ENCODE data around the gene DIP2C.

Gene DIP2C

DNA sequence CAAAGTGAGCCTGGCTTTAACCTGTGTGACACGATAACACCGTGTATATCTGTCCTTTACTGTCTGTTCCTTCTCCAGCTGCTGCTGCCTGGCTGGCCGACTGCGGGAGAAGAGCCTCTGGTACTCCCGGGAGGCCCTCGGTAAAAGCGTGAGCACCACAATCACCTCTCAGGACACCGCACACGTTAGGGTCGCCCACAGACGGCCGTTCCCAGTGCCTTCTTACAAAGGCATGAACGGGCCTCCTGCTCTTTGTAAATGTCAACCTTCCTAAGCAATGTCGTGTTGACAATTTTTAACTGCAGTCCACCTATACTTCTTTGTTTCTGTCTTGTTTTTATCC lies 177.6 kb downstream of the DIP2C start:
- no peak overlapping the region for H3K27ac Mint-ChIP-seq
- H3K4me1 Mint-ChIP-seq, result peaks cover 8 to 15% of the 10 kb centered on the region in 2 donors
- H3K36me3 Mint-ChIP-seq, result no peaks in the 10 kb centered on the region
- no peak for ATAC-seq (replicated peaks)
- H3K9me3 Mint-ChIP-seq, result no peaks in the 10 kb centered on the region
- no peak overlapping the region for H3K4me3 Mint-ChIP-seq
- peaks cover 27 to 41% of the 10 kb centered on the region in 2 donors for H3K27me3 Mint-ChIP-seq
- DNase-seq, result no peak

- H3K9me3 Mint-ChIP-seq, result no peaks in the 10 kb centered on the region
- peaks cover 27 to 41% of the 10 kb centered on the region in 2 donors for H3K27me3 Mint-ChIP-seq
- peaks cover 8 to 15% of the 10 kb centered on the region in 2 donors for H3K4me1 Mint-ChIP-seq
- H3K27ac Mint-ChIP-seq, result no peak overlapping the region
- peak; percentile 68 for DNase-seq
- H3K4me3 Mint-ChIP-seq, result no peak overlapping the region
- H3K36me3 Mint-ChIP-seq, result no peaks in the 10 kb centered on the region
- ATAC-seq (replicated peaks), result peak; percentile 92 to 97
Observed at GRCh38 chr10:511101-511848, 178.2 kb downstream of the DIP2C start.

GRCh38 chr10:510415-510881 lies 179.0 kb downstream of the DIP2C start:
- no peaks in the 10 kb centered on the region for H3K36me3 Mint-ChIP-seq
- peaks cover 14 to 20% of the 10 kb centered on the region in 2 donors for H3K4me1 Mint-ChIP-seq
- no peak overlapping the region for H3K4me3 Mint-ChIP-seq
- DNase-seq (no peak), ATAC-seq (replicated peaks) (no peak)
- H3K9me3 Mint-ChIP-seq, result no peaks in the 10 kb centered on the region
- H3K27me3 Mint-ChIP-seq, result peaks cover 27 to 41% of the 10 kb centered on the region in 2 donors
- H3K27ac Mint-ChIP-seq, result peak overlapping the region; percentile 25

DNA sequence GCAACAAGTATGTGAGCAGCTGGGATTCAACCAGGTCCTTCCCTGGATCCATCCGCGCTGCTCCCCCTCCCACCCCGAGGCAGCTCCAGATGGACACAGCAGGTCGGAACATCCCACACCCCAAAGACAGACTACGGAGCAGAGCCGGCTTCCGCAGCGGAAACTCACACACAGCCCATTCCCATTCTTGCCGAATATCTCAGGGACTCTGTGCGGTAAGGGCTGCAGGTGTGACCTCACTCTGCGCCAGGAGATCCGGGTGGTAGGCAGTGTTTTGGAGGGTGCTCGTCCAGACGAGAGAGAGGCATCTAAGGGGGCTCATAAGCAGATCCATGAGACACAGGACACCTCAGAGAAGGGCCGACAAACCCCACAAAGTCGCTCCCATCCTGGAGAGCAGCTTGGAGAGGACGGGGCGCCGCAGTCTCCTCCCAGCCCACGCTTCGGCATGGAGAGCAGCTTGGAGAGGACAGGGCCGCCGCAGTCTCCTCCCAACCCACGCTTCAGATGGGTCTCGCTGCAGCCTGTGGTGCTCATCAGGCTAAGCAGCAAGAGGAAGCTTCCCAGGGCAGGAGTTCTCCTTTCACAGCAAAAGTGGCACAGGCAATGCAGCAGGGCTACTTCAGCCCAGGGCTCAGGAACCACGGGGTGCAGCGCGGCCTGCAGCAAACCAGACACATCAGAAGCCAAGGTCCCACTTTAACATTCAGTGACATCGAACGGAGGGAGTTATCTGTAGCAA lies 179.9 kb downstream of the DIP2C start:
- Mint-ChIP-seq H3K27ac (no peak overlapping the region), H3K4me1 (peaks cover 17 to 24% of the 10 kb centered on the region in 2 donors), H3K36me3 (no peaks in the 10 kb centered on the region), H3K27me3 (peaks cover 27 to 39% of the 10 kb centered on the region in 2 donors), H3K9me3 (no peaks in the 10 kb centered on the region), H3K4me3 (no peak overlapping the region)
- ATAC-seq (replicated peaks), result no peak
- no peak for DNase-seq

GRCh38 chr10:508726-509125 lies 180.7 kb downstream of the DIP2C start:
- ATAC-seq (replicated peaks), result no peak
- no peak overlapping the region for H3K27ac Mint-ChIP-seq
- no peaks in the 10 kb centered on the region for H3K36me3 Mint-ChIP-seq
- no peak overlapping the region for H3K4me3 Mint-ChIP-seq
- H3K4me1 Mint-ChIP-seq, result peaks cover 17 to 24% of the 10 kb centered on the region in 2 donors
- H3K9me3 Mint-ChIP-seq, result no peaks in the 10 kb centered on the region
- peaks cover 27 to 32% of the 10 kb centered on the region in 2 donors for H3K27me3 Mint-ChIP-seq
- DNase-seq, result no peak

- Mint-ChIP-seq H3K4me1 (peaks cover 13 to 17% of the 10 kb centered on the region in 2 donors), H3K9me3 (no peaks in the 10 kb centered on the region), H3K27ac (no peak overlapping the region), H3K36me3 (no peaks in the 10 kb centered on the region), H3K27me3 (peaks cover 25 to 33% of the 10 kb centered on the region in 2 donors), H3K4me3 (no peak overlapping the region)
- ATAC-seq (replicated peaks) (no peak), DNase-seq (no peak)
Observed at GRCh38 chr10:507908-508444, 181.5 kb downstream of the DIP2C start.

DNA sequence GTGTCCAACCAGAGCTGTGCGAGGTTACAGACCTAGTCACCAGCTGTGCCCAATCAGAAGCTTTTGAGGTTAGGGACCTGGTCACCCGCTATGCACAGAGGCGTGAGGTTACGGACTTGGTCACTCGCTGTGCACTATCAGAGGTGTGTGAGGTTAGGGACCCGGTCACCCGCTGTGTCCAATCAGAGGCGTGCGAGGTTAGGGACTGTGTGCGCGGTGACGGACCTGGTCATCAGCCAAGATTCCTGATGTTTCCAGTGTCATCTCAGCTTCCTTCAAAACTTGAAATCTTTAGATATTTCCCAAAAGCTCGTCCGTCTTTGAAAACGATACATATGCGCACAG lies 182.1 kb downstream of the DIP2C start:
- Mint-ChIP-seq H3K36me3 (no peaks in the 10 kb centered on the region), H3K9me3 (no peaks in the 10 kb centered on the region), H3K27me3 (peaks cover 32 to 40% of the 10 kb centered on the region in 2 donors), H3K4me1 (peaks cover 13 to 17% of the 10 kb centered on the region in 2 donors), H3K27ac (no peak overlapping the region), H3K4me3 (no peak overlapping the region)
- ATAC-seq (replicated peaks) (no peak), DNase-seq (no peak)

- no peak overlapping the region for H3K27ac Mint-ChIP-seq
- H3K27me3 Mint-ChIP-seq, result peaks cover 32 to 40% of the 10 kb centered on the region in 2 donors
- no peaks in the 10 kb centered on the region for H3K36me3 Mint-ChIP-seq
Observed at GRCh38 chr10:506451-507354, 182.8 kb downstream of the DIP2C start.

DNA sequence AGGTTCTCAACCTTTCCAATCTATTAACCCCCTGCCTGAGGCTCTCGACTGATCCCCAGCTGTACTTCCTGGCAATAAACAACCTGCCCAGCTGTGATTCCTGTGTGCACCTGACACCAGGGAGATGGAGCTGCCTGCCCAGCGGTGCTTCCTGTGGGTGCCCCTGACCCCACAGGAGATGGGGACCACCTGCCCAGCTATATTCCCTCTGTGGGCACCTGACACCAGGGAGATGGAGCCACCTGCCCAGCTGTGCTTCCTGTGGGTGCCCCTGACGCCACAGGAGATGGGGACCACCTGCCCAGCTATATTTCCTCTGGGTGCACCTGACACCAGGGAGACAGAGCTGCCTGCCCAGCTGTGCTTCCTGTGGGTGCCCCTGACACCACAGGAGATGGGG lies 184.0 kb downstream of the DIP2C start:
- no peak for ATAC-seq (replicated peaks)
- Mint-ChIP-seq H3K27ac (no peak overlapping the region), H3K4me3 (no peak overlapping the region), H3K36me3 (no peaks in the 10 kb centered on the region), H3K9me3 (no peaks in the 10 kb centered on the region), H3K27me3 (peaks cover 25 to 27% of the 10 kb centered on the region in 2 donors), H3K4me1 (peaks cover 9 to 11% of the 10 kb centered on the region in 2 donors)
- DNase-seq, result no peak

More at GRCh38 chr10:506451-507354, 182.8 kb downstream of the DIP2C start:
- no peaks in the 10 kb centered on the region for H3K9me3 Mint-ChIP-seq
- ATAC-seq (replicated peaks) (no peak), DNase-seq (no peak)
- H3K4me1 Mint-ChIP-seq, result peaks cover 15 to 17% of the 10 kb centered on the region in 2 donors
- no peak overlapping the region for H3K4me3 Mint-ChIP-seq

- no peaks in the 10 kb centered on the region for H3K9me3 Mint-ChIP-seq
- DNase-seq (no peak), ATAC-seq (replicated peaks) (no peak)
- H3K36me3 Mint-ChIP-seq, result no peaks in the 10 kb centered on the region
- peaks cover 9 to 11% of the 10 kb centered on the region in 2 donors for H3K4me1 Mint-ChIP-seq
- H3K4me3 Mint-ChIP-seq, result no peak overlapping the region
- peaks cover 18 to 27% of the 10 kb centered on the region in 2 donors for H3K27me3 Mint-ChIP-seq
- H3K27ac Mint-ChIP-seq, result no peak overlapping the region
Observed at GRCh38 chr10:504806-505205, 184.7 kb downstream of the DIP2C start.

DNA sequence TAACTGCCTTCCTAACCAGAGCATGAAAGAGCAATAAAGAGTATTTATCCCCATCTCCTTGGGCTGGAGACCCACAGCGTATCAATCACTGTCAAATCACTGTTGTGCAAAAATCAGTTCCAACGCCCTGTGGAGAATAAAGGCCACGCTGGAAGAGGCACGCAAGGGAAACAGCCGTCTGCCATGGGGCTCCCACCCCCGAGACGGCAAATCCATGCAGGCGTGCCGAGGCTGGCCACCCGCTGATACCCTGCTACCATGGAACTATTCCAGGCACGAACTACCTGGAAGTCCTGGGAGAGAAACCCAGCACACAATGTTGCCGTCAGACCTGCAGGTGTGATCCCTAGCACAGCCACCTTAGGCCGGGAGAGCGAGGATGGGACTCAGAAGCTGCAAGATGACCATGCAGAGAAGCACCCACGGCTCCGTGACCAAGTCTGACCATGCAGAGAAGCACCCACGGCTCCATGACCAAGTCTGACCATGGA lies 185.3 kb downstream of the DIP2C start:
- peaks cover 20 to 31% of the 10 kb centered on the region in 2 donors for H3K27me3 Mint-ChIP-seq
- no peak for DNase-seq
- H3K9me3 Mint-ChIP-seq, result no peaks in the 10 kb centered on the region
- no peaks in the 10 kb centered on the region for H3K36me3 Mint-ChIP-seq
- no peak for ATAC-seq (replicated peaks)
- peaks cover 9 to 11% of the 10 kb centered on the region in 2 donors for H3K4me1 Mint-ChIP-seq
- H3K27ac Mint-ChIP-seq, result no peak overlapping the region
- H3K4me3 Mint-ChIP-seq, result no peak overlapping the region

DNA sequence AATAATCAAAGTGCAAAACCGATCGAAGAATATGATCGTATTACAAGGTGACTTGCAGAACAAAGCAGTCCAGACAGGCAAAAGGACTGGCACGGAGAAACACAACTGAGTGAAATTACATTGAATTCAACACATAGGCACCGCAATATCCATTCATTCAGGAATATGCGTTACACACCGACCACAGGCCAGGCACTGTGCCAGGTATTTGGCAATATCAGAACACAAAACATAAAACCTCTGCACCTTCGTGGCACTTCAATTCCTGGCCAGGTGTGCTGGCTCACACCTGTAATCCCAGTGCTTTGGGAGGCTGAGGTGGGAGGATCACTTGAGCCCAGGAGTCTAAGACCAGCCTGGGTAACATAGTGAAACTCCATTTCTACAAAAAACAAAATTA lies 187.9 kb downstream of the DIP2C start:
- no peak overlapping the region for H3K4me3 Mint-ChIP-seq
- no peak for ATAC-seq (replicated peaks)

DNA sequence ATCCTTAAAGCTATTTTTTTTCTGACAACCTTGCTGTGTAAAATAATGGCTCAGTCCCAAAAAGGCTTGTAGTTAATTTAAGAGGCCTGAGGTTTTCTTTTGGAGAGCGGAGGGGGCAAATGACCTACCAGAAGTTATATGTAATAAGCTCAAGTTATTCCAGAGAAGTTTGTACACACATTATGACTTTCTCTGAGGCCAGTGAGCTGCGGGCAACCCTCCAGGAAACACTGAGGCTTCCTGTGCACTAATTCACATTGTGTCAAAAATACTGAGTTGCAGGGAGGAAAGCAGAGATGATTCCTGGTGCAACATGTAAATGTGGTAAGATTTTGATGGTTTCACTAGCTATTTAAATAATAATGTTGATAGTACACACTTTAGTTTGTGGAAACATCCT lies 188.6 kb downstream of the DIP2C start:
- DNase-seq (no peak), ATAC-seq (replicated peaks) (no peak)
- Mint-ChIP-seq H3K36me3 (no peaks in the 10 kb centered on the region), H3K4me3 (no peak overlapping the region), H3K27ac (no peak overlapping the region), H3K27me3 (peaks cover 25 to 32% of the 10 kb centered on the region in 2 donors), H3K4me1 (peaks cover 7 to 8% of the 10 kb centered on the region in 2 donors), H3K9me3 (no peaks in the 10 kb centered on the region)

More for the DNA sequence above, 187.9 kb downstream of the DIP2C start:
- DNase-seq, result no peak
- Mint-ChIP-seq H3K27me3 (peaks cover 25 to 32% of the 10 kb centered on the region in 2 donors), H3K9me3 (no peaks in the 10 kb centered on the region), H3K4me1 (peaks cover 9 to 11% of the 10 kb centered on the region in 2 donors), H3K27ac (no peak overlapping the region), H3K36me3 (no peaks in the 10 kb centered on the region)

DNA sequence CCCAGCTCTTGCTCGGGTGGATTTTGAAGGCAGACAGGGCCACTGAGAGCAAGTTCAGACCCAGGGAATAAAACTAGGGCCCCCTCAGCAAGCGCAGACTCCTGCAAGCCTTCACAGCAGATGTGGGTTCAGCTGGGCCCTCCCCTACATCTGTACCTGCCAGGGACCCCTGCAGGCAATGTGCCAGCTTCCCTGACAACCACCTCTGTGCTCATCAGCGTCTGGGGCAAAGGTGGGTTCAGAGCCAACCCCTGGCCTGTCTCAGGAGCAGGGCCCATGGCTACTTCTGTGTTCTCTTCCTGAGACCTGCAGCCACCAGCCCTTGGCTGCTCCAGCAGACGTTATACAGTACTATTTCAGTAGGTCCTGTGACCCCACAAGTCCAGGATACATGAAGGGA lies 189.5 kb downstream of the DIP2C start:
- H3K27me3 Mint-ChIP-seq, result peaks cover 25 to 32% of the 10 kb centered on the region in 2 donors
- H3K27ac Mint-ChIP-seq, result no peak overlapping the region
- no peak for DNase-seq
- no peaks in the 10 kb centered on the region for H3K36me3 Mint-ChIP-seq
- H3K4me3 Mint-ChIP-seq, result no peak overlapping the region
- ATAC-seq (replicated peaks), result no peak
- H3K4me1 Mint-ChIP-seq, result peaks cover 0 to 2% of the 10 kb centered on the region in 2 donors
- no peaks in the 10 kb centered on the region for H3K9me3 Mint-ChIP-seq
